ENCODE results near the gene TNFSF9. TPM values are rescaled to one million over a fixed set of nuclear protein-coding genes. Genes with fewer than 3 reads are reported as not detected.
A peak's percentile ranks its signal among the peaks of the same experiment; 100 is the strongest.

The TNFSF9 gene
- total and polyA plus RNA-seq, 11 donors, result 0.08 to 0.77 (median 0.22) TPM; not detected in 5

DNA sequence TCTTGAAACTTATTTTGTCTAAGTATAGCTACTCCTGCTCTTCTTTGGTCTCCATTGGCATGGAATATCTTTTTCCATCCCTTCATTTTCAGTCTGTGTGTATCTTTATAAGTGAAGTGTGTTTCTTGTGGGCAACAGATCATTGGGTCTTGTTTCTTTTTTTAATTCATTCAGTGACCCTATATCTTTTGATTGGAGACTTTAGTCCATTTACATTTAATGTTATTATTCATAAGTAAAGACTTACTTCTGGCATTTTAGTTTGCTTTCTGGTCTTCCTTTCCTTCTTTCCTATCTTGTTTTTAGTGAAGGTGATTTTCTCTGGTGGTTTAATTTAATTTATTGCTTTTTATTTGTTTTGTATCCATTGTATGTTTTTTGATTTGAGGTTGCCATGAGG is 40.3 kb downstream of the TNFSF9 start:
- ATAC-seq, result no peak
- peaks cover 0 to 11% (median 0%) of the 10 kb centered on the region in 12 donors for H3K9me3 ChIP-seq

DNA sequence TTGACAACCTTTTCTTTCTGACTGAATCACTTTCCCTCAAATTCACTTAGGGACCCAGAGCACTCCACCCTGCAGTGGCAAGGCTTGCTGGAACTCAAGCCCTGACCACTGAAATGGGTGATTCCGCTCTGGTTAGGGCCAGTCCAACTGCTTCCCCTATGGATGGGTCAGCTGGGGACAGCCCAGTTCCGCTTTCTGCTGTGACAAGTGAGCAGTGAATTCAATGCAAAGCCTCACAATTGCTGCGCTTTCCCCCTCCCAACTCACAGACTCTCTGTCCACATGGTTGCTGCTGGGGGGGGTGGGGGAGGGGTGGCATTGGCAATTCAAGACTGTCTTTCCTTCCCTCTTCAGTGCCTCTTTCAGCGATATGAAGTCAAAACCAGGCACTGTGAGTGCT is 41.4 kb downstream of the TNFSF9 start:
- ATAC-seq (peak in 3 of 4 donors; percentile 47 to 81 (median 81)), DNase-seq (peak; percentile 33 to 73 (median 41))
- 54 to 71% (median 66%) methylated on average over 4 of the region's 4 CpGs for WGBS, 4 donors

More for the DNA sequence above, 40.3 kb downstream of the TNFSF9 start:
- no peak for DNase-seq
- H3K27me3 ChIP-seq, result peaks cover 0 to 31% (median 5%) of the 10 kb centered on the region in 9 donors
- intact Hi-C loops (cut with DNase I), result no loop called here
- H3K4me3 ChIP-seq, result no peak overlapping the region
- no peak for TF ChIP-seq POLR2A (IDR thresholded peaks at IDR 0.05)
- TF ChIP-seq, protein P1, sequence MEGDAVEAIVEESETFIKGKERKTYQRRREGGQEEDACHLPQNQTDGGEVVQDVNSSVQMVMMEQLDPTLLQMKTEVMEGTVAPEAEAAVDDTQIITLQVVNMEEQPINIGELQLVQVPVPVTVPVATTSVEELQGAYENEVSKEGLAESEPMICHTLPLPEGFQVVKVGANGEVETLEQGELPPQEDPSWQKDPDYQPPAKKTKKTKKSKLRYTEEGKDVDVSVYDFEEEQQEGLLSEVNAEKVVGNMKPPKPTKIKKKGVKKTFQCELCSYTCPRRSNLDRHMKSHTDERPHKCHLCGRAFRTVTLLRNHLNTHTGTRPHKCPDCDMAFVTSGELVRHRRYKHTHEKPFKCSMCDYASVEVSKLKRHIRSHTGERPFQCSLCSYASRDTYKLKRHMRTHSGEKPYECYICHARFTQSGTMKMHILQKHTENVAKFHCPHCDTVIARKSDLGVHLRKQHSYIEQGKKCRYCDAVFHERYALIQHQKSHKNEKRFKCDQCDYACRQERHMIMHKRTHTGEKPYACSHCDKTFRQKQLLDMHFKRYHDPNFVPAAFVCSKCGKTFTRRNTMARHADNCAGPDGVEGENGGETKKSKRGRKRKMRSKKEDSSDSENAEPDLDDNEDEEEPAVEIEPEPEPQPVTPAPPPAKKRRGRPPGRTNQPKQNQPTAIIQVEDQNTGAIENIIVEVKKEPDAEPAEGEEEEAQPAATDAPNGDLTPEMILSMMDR (IDR thresholded peaks at IDR 0.05), result no peak
- no peak overlapping the region for H3K27ac ChIP-seq
- no peaks in the 10 kb centered on the region for H3K36me3 ChIP-seq
- peaks cover 0 to 9% (median 0%) of the 10 kb centered on the region in 12 donors for H3K4me1 ChIP-seq

DNA sequence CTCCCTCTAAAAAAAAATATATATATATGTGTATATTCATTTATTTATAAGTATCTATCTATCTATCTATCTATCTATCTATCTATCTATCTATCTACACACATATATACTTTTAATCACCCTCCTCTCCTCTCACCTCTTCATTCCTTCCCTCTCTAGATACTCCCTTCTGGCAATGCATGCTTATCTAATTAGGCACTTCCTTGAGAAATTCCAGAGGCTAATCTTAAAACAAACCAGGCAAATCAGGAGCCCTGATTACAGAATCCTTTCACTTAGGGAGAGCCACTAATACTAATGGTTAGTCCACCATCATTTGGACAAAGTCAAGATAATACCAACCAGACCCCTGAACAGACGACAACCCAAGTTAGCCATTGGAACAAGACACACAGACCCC is 42.5 kb downstream of the TNFSF9 start:
- Histone ChIP-seq H3K27ac (no peak overlapping the region), H3K36me3 (no peaks in the 10 kb centered on the region), H3K9me3 (peaks cover 0 to 12% (median 0%) of the 10 kb centered on the region in 12 donors), H3K27me3 (peaks cover 0 to 31% (median 5%) of the 10 kb centered on the region in 9 donors), H3K4me3 (no peak overlapping the region), H3K4me1 (peaks cover 0 to 26% (median 0%) of the 10 kb centered on the region in 12 donors)
- 20 to 40% (median 22%) methylated on average over 1 of the region's 1 CpG for WGBS, 4 donors
- TF ChIP-seq POLR2A (IDR thresholded peaks at IDR 0.05), result no peak
- TF ChIP-seq, protein P1 (IDR thresholded peaks at IDR 0.05), result no peak
- DNase-seq (no peak), ATAC-seq (no peak)
- intact Hi-C loops (cut with DNase I), result no loop called here

More for the DNA sequence above, 41.4 kb downstream of the TNFSF9 start:
- Histone ChIP-seq H3K27ac (no peak overlapping the region), H3K9me3 (peaks cover 0 to 11% (median 0%) of the 10 kb centered on the region in 12 donors), H3K4me1 (peaks cover 0 to 19% (median 0%) of the 10 kb centered on the region in 12 donors), H3K27me3 (peaks cover 0 to 31% (median 5%) of the 10 kb centered on the region in 9 donors), H3K36me3 (no peaks in the 10 kb centered on the region), H3K4me3 (no peak overlapping the region)
- intact Hi-C loops (cut with DNase I), result no loop called here
- no peak for TF ChIP-seq POLR2A (IDR thresholded peaks at IDR 0.05)
- TF ChIP-seq, protein P1 (IDR thresholded peaks at IDR 0.05), result no peak

DNA sequence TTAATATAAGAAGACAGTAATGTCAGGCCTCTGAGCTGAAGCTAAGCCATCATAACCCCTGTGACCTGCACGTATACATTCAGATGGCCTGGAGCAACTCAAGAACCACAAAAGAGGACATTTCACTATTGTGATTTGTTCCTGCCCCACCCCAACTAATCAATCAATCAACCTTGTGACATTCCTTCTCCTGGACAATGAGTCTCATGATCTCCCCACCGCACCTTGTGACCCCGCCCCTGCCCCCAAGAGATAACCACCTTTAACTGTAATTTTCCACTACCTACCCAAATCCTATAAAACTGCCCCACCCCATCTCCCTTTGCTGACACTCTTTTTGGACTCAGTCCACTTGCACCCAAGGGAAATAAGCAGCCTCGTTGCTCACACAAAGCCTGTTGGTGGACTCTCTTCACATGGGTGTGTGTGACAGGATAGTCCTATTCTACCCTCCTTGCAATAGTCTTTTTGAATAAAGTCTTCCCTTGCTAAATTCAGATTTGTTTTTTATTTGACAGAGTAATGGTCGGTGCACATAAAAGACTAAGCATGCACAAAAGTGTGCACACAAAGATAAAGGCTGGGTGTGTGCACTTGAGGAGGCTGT is 46.1 kb downstream of the TNFSF9 start:
- intact Hi-C loops (cut with DNase I), result no loop called here
- TF ChIP-seq, protein P1 (IDR thresholded peaks at IDR 0.05), result no peak
- TF ChIP-seq POLR2A (IDR thresholded peaks at IDR 0.05), result no peak
- Histone ChIP-seq H3K4me3 (no peak overlapping the region), H3K36me3 (no peaks in the 10 kb centered on the region), H3K4me1 (peaks cover 0 to 29% (median 0%) of the 10 kb centered on the region in 12 donors), H3K27ac (peak overlapping the region in 1 of 12 donors; percentile 63), H3K27me3 (peaks cover 0 to 13% (median 0%) of the 10 kb centered on the region in 9 donors), H3K9me3 (peaks cover 0 to 6% (median 0%) of the 10 kb centered on the region in 12 donors)
- 66 to 74% (median 68%) methylated on average over 5 of the region's 5 CpGs for WGBS, 4 donors
- no peak for ATAC-seq
- DNase-seq, result no peak

Data from heart left ventricle (tissue), 16 donors.